Measurements from ENCODE around the gene ANO9.
A peak's percentile ranks its signal among the peaks of the same experiment; 100 is the strongest.
"Not testable (repeated sequence)": the region's sequence is repeated elsewhere in the genome, so short reads cannot be mapped to it uniquely, and the experiment has no call there.

ANO9 gene

GRCh38 chr11:450809-451451, 9.1 kb upstream of the ANO9 start:
- DNase-seq = peak; percentile 53

- peak; percentile 97 for DNase-seq
Measured at GRCh38 chr11:449889-450808, 8.3 kb upstream of the ANO9 start, which contains the start of gene PTDSS2. Gene PTDSS2, plus strand, starts transcription at chr11:450279. Its CDS starts 177 bp downstream, at chr11:450456.

GRCh38 chr11:447923-448731, 6.3 kb upstream of the ANO9 start:
- DNase-seq = peak; percentile 97

- DNase-seq = no peak
Measured at GRCh38 chr11:446891-447290, 5.1 kb upstream of the ANO9 start.

GRCh38 chr11:445765-446588, 4.2 kb upstream of the ANO9 start:
- no peak for DNase-seq

GRCh38 chr11:444396-445144, 2.8 kb upstream of the ANO9 start:
- peak; percentile 59 for DNase-seq

GRCh38 chr11:443542-444199, 1.9 kb upstream of the ANO9 start:
- no peak for DNase-seq

GRCh38 chr11:442611-443081, 835 bp upstream of the ANO9 start:
- DNase-seq = no peak

- no peak for DNase-seq
Measured at GRCh38 chr11:441043-441417, 781 bp downstream of the ANO9 start.

- no peak for DNase-seq
Measured at GRCh38 chr11:440065-441042, 1.5 kb downstream of the ANO9 start.

GRCh38 chr11:439315-440064, 2.3 kb downstream of the ANO9 start:
- DNase-seq = no peak

- no peak for DNase-seq
Measured at GRCh38 chr11:438101-438844, 3.5 kb downstream of the ANO9 start.

- no peak for DNase-seq
Measured at GRCh38 chr11:437228-437870, 4.5 kb downstream of the ANO9 start.

GRCh38 chr11:434999-435740, 6.6 kb downstream of the ANO9 start:
- DNase-seq = not testable (repeated sequence)

- DNase-seq = no peak
Measured at GRCh38 chr11:434496-434895, 7.3 kb downstream of the ANO9 start.

- DNase-seq = no peak
Measured at GRCh38 chr11:433641-434040, 8.2 kb downstream of the ANO9 start.

- no peak for DNase-seq
Measured at GRCh38 chr11:433111-433510, 8.7 kb downstream of the ANO9 start.

All from NCI-H2227 treated with DMSO at 0.1 percent for 48 hours (cell line).